RWPE1 (cell line): ENCODE results near the gene DCAKD.
A peak's percentile ranks its signal among the peaks of the same experiment; 100 is the strongest.
"Not testable (repeated sequence)": the region's sequence is repeated elsewhere in the genome, so short reads cannot be mapped to it uniquely, and the experiment has no call there.

Experiments used
- CTCF ChIA-PET: fragments of 350-600 bp; sonication (Branson Sonifier 250); formaldehyde crosslinking; extraction: SDS; loops from one replicate; lab custom pipeline; 2021; lab: Yijun Ruan, JAX
- POLR2A ChIA-PET: fragments of 400-600 bp; formaldehyde crosslinking; extraction: SDS; loops from one replicate; lab custom pipeline; 2020; ENCODE audit warnings: antibody characterized with exemption; ENCODE audit not compliant: low non-redundant PET; lab: Yijun Ruan, JAX
- DNase-seq: peaks from one replicate; pipeline ENCODE4 v3.0.0; 2012; ENCODE audit warnings: low spot score
- H3K27ac ChIP-seq: fragments of 450-650 bp; 2 replicates; pipeline ENCODE4 v1.5.1; 2017
- CTCF ChIP-seq: fragments of 450-650 bp; conservative IDR thresholded peaks from 2 replicates; pipeline ENCODE4 v1.5.1; 2017; ENCODE audit warnings: low read depth, mild to moderate bottlenecking

The DCAKD gene

GRCh38 chr17:45060382-45060796 lies 9.0 kb upstream of the DCAKD start:
- H3K27ac ChIP-seq, result peak overlapping the region; percentile 86
- POLR2A ChIA-PET, result interaction anchor here (1.3 kb wide), 1 partner anchor 9 kb away, joined by 9 read pairs; the partner anchor contains the start of gene DCAKD

GRCh38 chr17:45052052-45052772 lies 780 bp upstream of the DCAKD start:
- DNase-seq, result no peak
- TF ChIP-seq CTCF, result no peak
- POLR2A ChIA-PET, result interaction anchor here (1.4 kb wide), 1 partner anchor 9 kb away, joined by 9 read pairs; the partner anchor contains the start of gene NMT1
- H3K27ac ChIP-seq, result peak overlapping the region; percentile 99
- CTCF ChIA-PET, result interaction anchor here (0.6 kb wide), 1 partner anchor 24 kb away, joined by 5 read pairs; no protein-coding TSS in a partner anchor

More at GRCh38 chr17:45060382-45060796, 9.0 kb upstream of the DCAKD start:
- TF ChIP-seq CTCF, result no peak
- DNase-seq, result no peak
- CTCF ChIA-PET, result interaction anchor here (0.6 to 0.7 kb wide), 2 partner anchors 70 to 74 kb away, joined by 3 read pairs; no protein-coding TSS in a partner anchor

- not testable (repeated sequence) for DNase-seq
- CTCF ChIA-PET, result interaction anchor here (0.6 kb wide), 2 partner anchors 25 to 83 kb away, joined by 3 to 5 read pairs; no protein-coding TSS in a partner anchor
- POLR2A ChIA-PET, result interaction anchor here (1.4 kb wide), 1 partner anchor 9 kb away, joined by 9 read pairs; the partner anchor contains the start of gene NMT1
- H3K27ac ChIP-seq, result peak overlapping the region; percentile 99
Observed at GRCh38 chr17:45051720-45052051, 254 bp upstream of the DCAKD start.

GRCh38 chr17:45050481-45051059 lies 862 bp downstream of the DCAKD start:
- no peak for DNase-seq
- no peak for TF ChIP-seq CTCF
- CTCF ChIA-PET, result interaction anchor here (0.6 to 1.3 kb wide), 3 partner anchors 28 to 29 kb away, joined by 5 to 7 read pairs (median 6); no protein-coding TSS in a partner anchor
- H3K27ac ChIP-seq, result peak overlapping the region; percentile 99
- POLR2A ChIA-PET, result interaction anchor here (0.5 to 0.6 kb wide), 2 partner anchors 11 to 12 kb away, joined by 3 to 4 read pairs; partner anchors contain the start of gene NMT1

GRCh38 chr17:45048795-45049563 lies 2.5 kb downstream of the DCAKD start:
- CTCF ChIA-PET, result interaction anchor here (0.6 to 1.3 kb wide), 4 partner anchors 9 to 99 kb away, joined by 3 to 6 read pairs (median 4); partner anchors contain the start of gene HEXIM1
- POLR2A ChIA-PET, result interaction anchor here (0.6 to 0.7 kb wide), 3 partner anchors 13 to 100 kb away, joined by 3 to 6 read pairs (median 4); partner anchors contain the start of gene HEXIM1
- peak; percentile 34 for TF ChIP-seq CTCF
- H3K27ac ChIP-seq, result peak overlapping the region; percentile 99
- no peak for DNase-seq

GRCh38 chr17:45046537-45047125 lies 4.8 kb downstream of the DCAKD start:
- TF ChIP-seq CTCF, result no peak
- CTCF ChIA-PET, result interaction anchor here (1.7 kb wide), 1 partner anchor 53 kb away, joined by 5 read pairs; no protein-coding TSS in a partner anchor
- H3K27ac ChIP-seq, result peak overlapping the region; percentile 99
- DNase-seq, result no peak
- POLR2A ChIA-PET, result interaction anchor here (0.7 to 1.0 kb wide), 4 partner anchors 8 to 140 kb away, joined by 3 to 6 read pairs (median 4); no protein-coding TSS in a partner anchor
